H1 (cell line): ENCODE measurements around the gene EGR1. TPM values are rescaled to one million over a fixed set of nuclear protein-coding genes. Genes with fewer than 3 reads are reported as not detected.
A peak's percentile ranks its signal among the peaks of the same experiment; 100 is the strongest.

Experiments
- CTCF ChIA-PET: fragments of 300-600 bp; sonication (Branson Sonifier 250); formaldehyde crosslinking; loops from one replicate; lab custom pipeline; 2021; ENCODE audit not compliant: partially characterized antibody; lab: Charles Lee
- POLR2A ChIA-PET: fragments of 300-600 bp; sonication (Branson Sonifier 250); formaldehyde crosslinking; loops from one replicate; lab custom pipeline; 2021; ENCODE audit warnings: inconsistent platforms; ENCODE audit not compliant: partially characterized antibody; lab: Charles Lee
- DNase-seq, 2 experiments: peaks; one replicate each; pipeline versions ENCODE4 v3.0.0 to v3.0.0-alpha.2; 2010 to 2022; ENCODE audit warnings: low spot score in 2 of 2, low read depth in 1 of 2, mixed read lengths in 1 of 2
- FAIRE-seq: peaks from 2 replicates; lab custom pipeline; 2011; peaks lifted over from hg19 to GRCh38; lab: Jason Lieb, UNC
- H2AFZ ChIP-seq: 2 replicates; pipeline ENCODE4 v1.8.1; 2012; ENCODE audit warnings: low read length, inconsistent platforms
- H2AK5ac ChIP-seq: 2 replicates; pipeline ENCODE4 v1.6.1; 2013; ENCODE audit warnings: low read depth, low read length
- H2BK120ac ChIP-seq: replicated peaks from 2 replicates; pipeline ENCODE3; 2013; ENCODE audit warnings: low read depth, low read length, inconsistent platforms
- H2BK12ac ChIP-seq: 2 replicates; pipeline ENCODE4 v1.6.1; 2013; ENCODE audit warnings: low read depth, low read length
- H2BK15ac ChIP-seq: 2 replicates; pipeline ENCODE4 v1.6.1; 2013; ENCODE audit warnings: low read length
- H2BK20ac ChIP-seq: 2 replicates; pipeline ENCODE4 v1.6.1; 2013; ENCODE audit warnings: low read length
- H2BK5ac ChIP-seq: 2 replicates; pipeline ENCODE4 v1.6.1; 2013; ENCODE audit warnings: low read depth, low read length
- H3K14ac ChIP-seq: 2 replicates; pipeline ENCODE4 v1.6.1; 2013; ENCODE audit warnings: inconsistent platforms; ENCODE audit not compliant: insufficient read length
- H3K18ac ChIP-seq: 2 replicates; pipeline ENCODE4 v1.6.1; 2013; ENCODE audit warnings: low read length; ENCODE audit errors: extremely low read depth
- H3K23ac ChIP-seq: 2 replicates; pipeline ENCODE4 v1.6.1; 2013; ENCODE audit warnings: inconsistent platforms; ENCODE audit not compliant: insufficient read length
- H3K23me2 ChIP-seq: 2 replicates; pipeline ENCODE4 v1.6.1; 2013; ENCODE audit warnings: low read depth, low read length
- H3K27ac ChIP-seq: 2 replicates; pipeline ENCODE4 v1.6.1; 2011; ENCODE audit warnings: low read depth, low read length, inconsistent platforms
- H3K27me3 ChIP-seq, 4 experiments: replicated peaks in 1 of 4; 1 replicate in 1 of 4; 2 replicates in 3 of 4; pipeline versions ENCODE4 v1.6.1 to v1.8.1; 2011 to 2013; ENCODE audit warnings: low read length in 3 of 4, mild to moderate bottlenecking in 3 of 4, inconsistent platforms in 2 of 4, mixed read lengths in 2 of 4, moderate library complexity in 1 of 4; ENCODE audit not compliant: control insufficient read depth in 3 of 4, insufficient read depth in 3 of 4; ENCODE audit errors: extremely low read depth in 1 of 4
- H3K36me3 ChIP-seq, 4 experiments: 2 replicates each; pipeline versions ENCODE4 v1.6.1 to v1.8.1; 2011 to 2013; ENCODE audit warnings: mild to moderate bottlenecking in 4 of 4, low read length in 3 of 4, moderate library complexity in 2 of 4, control low read depth in 1 of 4, inconsistent platforms in 1 of 4; ENCODE audit not compliant: insufficient read depth in 4 of 4, control insufficient read depth in 2 of 4
- H3K4ac ChIP-seq: replicated peaks from 2 replicates; pipeline ENCODE3; 2013; ENCODE audit warnings: low read length, low read depth, mixed read lengths, inconsistent platforms; ENCODE audit not compliant: insufficient read length
- H3K4me1 ChIP-seq, 4 experiments: replicated peaks in 1 of 4; 1 replicate in 1 of 4; 2 replicates in 3 of 4; pipeline versions ENCODE4 v1.6.1 to v1.8.1; 2011 to 2013; ENCODE audit warnings: low read length in 3 of 4, inconsistent platforms in 2 of 4, mixed read lengths in 1 of 4; ENCODE audit not compliant: insufficient read depth in 4 of 4, control insufficient read depth in 3 of 4
- H3K4me2 ChIP-seq, 2 experiments: 2 replicates each; pipeline versions ENCODE4 v1.6.1 to v1.8.1; 2011 to 2013; ENCODE audit warnings: low read depth in 2 of 2, low read length in 2 of 2, control low read depth in 1 of 2, inconsistent platforms in 1 of 2, mild to moderate bottlenecking in 1 of 2; ENCODE audit not compliant: insufficient read depth in 1 of 2
- H3K4me3 ChIP-seq, 4 experiments: fragments of 200-600, 300-600 bp in 1 of 4; sonication (generic), shearing (Covaris generic), sonication (Bioruptor Twin) in 1 of 4; 2 replicates each; pipeline versions ENCODE4 v1.5.1 to v1.8.1; 2011 to 2016; ENCODE audit warnings: low read length in 4 of 4, low read depth in 3 of 4, control low read depth in 2 of 4, inconsistent platforms in 2 of 4, mild to moderate bottlenecking in 2 of 4, mixed read lengths in 1 of 4, moderate library complexity in 1 of 4; ENCODE audit not compliant: insufficient read depth in 2 of 4; ENCODE audit errors: extremely low read depth in 1 of 4
- H3K56ac ChIP-seq: replicated peaks from 2 replicates; pipeline ENCODE3; 2013; ENCODE audit warnings: low read depth, mild to moderate bottlenecking, mixed read lengths, low read length, inconsistent platforms; ENCODE audit not compliant: insufficient read length
- H3K79me1 ChIP-seq: 2 replicates; pipeline ENCODE4 v1.6.1; 2013; ENCODE audit warnings: low read depth, low read length, control low read depth
- H3K79me2 ChIP-seq, 2 experiments: 2 replicates each; pipeline versions ENCODE4 v1.6.1 to v1.8.1; 2012 to 2013; ENCODE audit warnings: low read length in 2 of 2, mild to moderate bottlenecking in 2 of 2, inconsistent platforms in 1 of 2; ENCODE audit not compliant: insufficient read depth in 2 of 2, control insufficient read depth in 1 of 2
- H3K9ac ChIP-seq, 4 experiments: replicated peaks in 1 of 4; 1 replicate in 1 of 4; 2 replicates in 3 of 4; pipeline versions ENCODE4 v1.6.1 to v1.8.1; 2011 to 2013; ENCODE audit warnings: low read depth in 3 of 4, low read length in 3 of 4, control low read depth in 2 of 4, mild to moderate bottlenecking in 2 of 4, moderate library complexity in 2 of 4, inconsistent platforms in 1 of 4; ENCODE audit errors: extremely low read depth in 1 of 4
- H3K9me3 ChIP-seq, 2 experiments: 2 replicates each; pipeline versions ENCODE4 v1.6.1 to v1.8.1; 2012 to 2013; ENCODE audit warnings: mild to moderate bottlenecking in 2 of 2, moderate library complexity in 2 of 2, control low read depth in 1 of 2, inconsistent platforms in 1 of 2, low read depth in 1 of 2, low read length in 1 of 2, mixed read lengths in 1 of 2; ENCODE audit not compliant: insufficient read depth in 2 of 2
- H4K20me1 ChIP-seq, 2 experiments: replicated peaks in 1 of 2; 2 replicates each; pipeline versions ENCODE3 to v1.8.1; 2011 to 2013; ENCODE audit warnings: inconsistent platforms in 2 of 2, low read length in 2 of 2, mild to moderate bottlenecking in 1 of 2; ENCODE audit not compliant: insufficient read depth in 2 of 2, control insufficient read depth in 1 of 2
- H4K5ac ChIP-seq: 2 replicates; pipeline ENCODE4 v1.6.1; 2013; ENCODE audit warnings: low read length, low read depth, mixed read lengths, inconsistent platforms; ENCODE audit not compliant: insufficient read length
- H4K8ac ChIP-seq: 2 replicates; pipeline ENCODE4 v1.8.0; 2013; ENCODE audit warnings: mild to moderate bottlenecking, moderate library complexity, low read length, inconsistent platforms; ENCODE audit not compliant: insufficient read depth; ENCODE audit errors: extremely low read depth
- H4K91ac ChIP-seq: replicated peaks from 2 replicates; pipeline ENCODE3; 2013; ENCODE audit warnings: low read length, mixed read lengths, inconsistent platforms; ENCODE audit not compliant: insufficient read length
- CHD2 ChIP-seq: IDR thresholded peaks from 2 replicates; pipeline ENCODE4 v1.6.1; 2012; ENCODE audit warnings: low read length, improper control_type of control experiment
- POLR2A ChIP-seq, 2 experiments: IDR thresholded peaks; 1 replicate in 1 of 2; 2 replicates in 1 of 2; pipeline ENCODE4 v1.6.1; 2011; ENCODE audit warnings: low read depth in 2 of 2, low read length in 2 of 2, mild to moderate bottlenecking in 2 of 2; ENCODE audit errors: control extremely low read depth in 1 of 2
- POLR2AphosphoS5 ChIP-seq: IDR thresholded peaks from 2 replicates; pipeline ENCODE4 v1.6.1; 2011; ENCODE audit warnings: low read depth, low read length
- SP2 ChIP-seq: IDR thresholded peaks from 2 replicates; pipeline ENCODE4 v1.6.1; 2012; ENCODE audit warnings: mild to moderate bottlenecking, low read length, inconsistent platforms
- SUZ12 ChIP-seq: fragments of 200-600 bp; sonication (generic); IDR thresholded peaks from 2 replicates; pipeline ENCODE4 v1.6.1; 2012; ENCODE audit warnings: mild to moderate bottlenecking, inconsistent platforms, low read length, moderate library complexity, mixed read lengths
- TAF7 ChIP-seq: optimal IDR thresholded peaks from 2 replicates; pipeline ENCODE3; 2011; ENCODE audit warnings: low read depth, mild to moderate bottlenecking, inconsistent platforms, low read length, moderate library complexity, borderline replicate concordance
- TBP ChIP-seq: IDR thresholded peaks from 2 replicates; pipeline ENCODE4 v1.6.1; 2011; ENCODE audit warnings: low read depth, low read length, improper control_type of control experiment
- ZNF274 ChIP-seq: IDR thresholded peaks from 2 replicates; pipeline ENCODE4 v1.7.0; 2012; ENCODE audit warnings: low read length, borderline replicate concordance; ENCODE audit errors: extremely low read depth
- WGBS, 2 experiments: shearing (Covaris generic) in 1 of 2; methylation state at CpG; one replicate each; pipeline versions ENCODE4 v1.1.6 to v1.1.7; 2013 to 2015; ENCODE audit warnings: low lambda C conversion rate in 2 of 2, mixed read lengths in 2 of 2, inconsistent platforms in 1 of 2, low coverage in 1 of 2, missing lambda C conversion rate in 1 of 2; ENCODE audit not compliant: insufficient replicate concordance in 2 of 2, insufficient coverage in 1 of 2, insufficient read length in 1 of 2; ENCODE audit errors: extremely low coverage in 1 of 2, missing lambda C conversion rate in 1 of 2; 5-methylcytosine and 5-hydroxymethylcytosine counted together
- polyA plus RNA-seq, 7 experiments: library from polyadenylated mRNA; depleted of rRNA in 3 of 7; stranded (reverse) in 5 of 7; unstranded in 2 of 7; fragments of >200 nt in 5 of 7; fragments of 200-250 nt in 2 of 7; gene quantifications; 1 replicate in 5 of 7; 2 replicates in 1 of 7; 4 replicates in 1 of 7; pipeline versions ENCODE4 v1.2.1 to v1.2.3, GENCODE V29; 2011 to 2013; ENCODE audit warnings: missing spikeins in 2 of 7, mixed read lengths in 2 of 7
- total RNA-seq: library from RNA; stranded (reverse); fragmentation: NEBNext Ultra II Directional; extraction: Animal tissue kit (Norgen Biotek cat#: 25700); gene quantifications from 2 replicates; pipeline ENCODE4 v1.2.1, GENCODE V29; 2021

EGR1 gene
- total and polyA plus RNA-seq, 2 of the 8 experiments (the other 6 are each of a cell fraction or from before 2014, with no cell fraction given): 16.2 to 35.5 TPM

DNA sequence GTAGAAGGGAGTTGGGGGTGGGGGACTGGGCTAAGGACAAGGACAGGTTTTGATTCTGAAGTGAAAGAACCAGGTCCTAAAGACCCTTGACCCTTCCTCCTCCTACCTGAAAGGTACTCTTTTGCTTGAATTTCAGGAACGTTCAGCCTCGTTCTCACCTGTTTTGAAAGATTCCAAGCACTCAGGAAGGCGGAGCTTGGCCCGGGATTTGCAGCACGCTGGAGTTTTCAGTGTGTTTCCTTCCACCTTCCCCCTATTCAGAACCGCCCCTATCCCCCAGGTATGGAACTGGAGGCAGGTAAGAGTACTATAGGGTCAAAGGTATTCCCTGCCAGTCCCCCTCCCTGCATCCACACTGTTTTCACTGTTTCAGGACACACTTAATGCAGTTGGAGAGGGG is 7.1 kb downstream of the EGR1 start:
- Histone ChIP-seq H2AK5ac (no peak overlapping the region), H3K4ac (no peak overlapping the region), H3K36me3 (peaks cover 0 to 10% (median 4%) of the 10 kb centered on the region in 4 experiments; a peak in 5 of 8 replicates), H3K4me1 (peaks cover 2 to 6% (median 2%) of the 10 kb centered on the region in 4 experiments; a peak in 4 of 7 replicates), H3K27me3 (no peaks in the 10 kb centered on the region; a peak in 1 of 7 replicates), H2BK15ac (no peak overlapping the region), H3K79me2 (no peaks in the 10 kb centered on the region), H3K27ac (no peak overlapping the region), H3K9ac (peak overlapping the region in 1 of 4 experiments; percentile 61; a peak in 1 of 7 replicates), H3K79me1 (no peaks in the 10 kb centered on the region; the same call in 1 of the 2 replicates), H3K18ac (no peak overlapping the region; the same call in 1 of the 2 replicates), H3K4me3 (peak overlapping the region in 1 of 4 experiments; percentile 15; a peak in 1 of 8 replicates), H3K9me3 (no peaks in the 10 kb centered on the region), H2AFZ (peak overlapping the region; percentile 99), H3K23me2 (no peaks in the 10 kb centered on the region; the same call in 1 of the 2 replicates), H2BK5ac (no peak overlapping the region), H4K20me1 (peaks cover 0 to 3% of the 10 kb centered on the region in 2 experiments), H2BK12ac (no peak overlapping the region), H4K8ac (no peak overlapping the region), H2BK120ac (no peak overlapping the region), H3K56ac (no peak overlapping the region), H3K23ac (no peak overlapping the region), H3K14ac (no peak overlapping the region), H4K91ac (no peak overlapping the region), H2BK20ac (no peak overlapping the region), H3K4me2 (peak overlapping the region; percentile 33 to 60; a peak in 3 of 4 replicates), H4K5ac (no peak overlapping the region)
- WGBS, 2 experiments: 29% methylated on average over 6 of the region's 6 CpGs; no CpG with 5 or more reads in 1 of the 2 experiments
- POLR2A ChIA-PET: interaction anchor here (1.3 to 15.1 kb wide), 6 partner anchors 8 to 103 kb away, joined by 3 to 294 read pairs (median 5); partner anchors contain the start of genes EGR1 and ETF1
- TF ChIP-seq TBP (no peak), POLR2AphosphoS5 (peak; percentile 42; the same call in 1 of the 2 replicates), POLR2A (IDR thresholded peaks at IDR 0.05; ENCODE audit: control extremely low read depth in 1 of 2, low read depth in 2 of 2, low read length in 2 of 2) (peak in 1 of 2 experiments; percentile 76; a peak in 1 of 3 replicates), SP2 (no peak), CHD2 (0 out of 2 replicates have a peak, but pooled peaks have one; percentile 7), SUZ12 (no peak), TAF7 (no peak), ZNF274 (no peak)
- FAIRE-seq (peak; percentile 79), DNase-seq (no peak)
- CTCF ChIA-PET: interaction anchor here (1.2 to 2.2 kb wide), 5 partner anchors 11 to 32 kb away, joined by 3 to 11 read pairs (median 4); no protein-coding TSS in a partner anchor
